ENCODE results near the gene OLFML2A. TPM values are rescaled to one million over a fixed set of nuclear protein-coding genes. Genes with fewer than 3 reads are reported as not detected.
A peak's percentile ranks its signal among the peaks of the same experiment; 100 is the strongest.

The OLFML2A gene
- total RNA-seq, 1 experiment from 2014 or later = not detected

DNA sequence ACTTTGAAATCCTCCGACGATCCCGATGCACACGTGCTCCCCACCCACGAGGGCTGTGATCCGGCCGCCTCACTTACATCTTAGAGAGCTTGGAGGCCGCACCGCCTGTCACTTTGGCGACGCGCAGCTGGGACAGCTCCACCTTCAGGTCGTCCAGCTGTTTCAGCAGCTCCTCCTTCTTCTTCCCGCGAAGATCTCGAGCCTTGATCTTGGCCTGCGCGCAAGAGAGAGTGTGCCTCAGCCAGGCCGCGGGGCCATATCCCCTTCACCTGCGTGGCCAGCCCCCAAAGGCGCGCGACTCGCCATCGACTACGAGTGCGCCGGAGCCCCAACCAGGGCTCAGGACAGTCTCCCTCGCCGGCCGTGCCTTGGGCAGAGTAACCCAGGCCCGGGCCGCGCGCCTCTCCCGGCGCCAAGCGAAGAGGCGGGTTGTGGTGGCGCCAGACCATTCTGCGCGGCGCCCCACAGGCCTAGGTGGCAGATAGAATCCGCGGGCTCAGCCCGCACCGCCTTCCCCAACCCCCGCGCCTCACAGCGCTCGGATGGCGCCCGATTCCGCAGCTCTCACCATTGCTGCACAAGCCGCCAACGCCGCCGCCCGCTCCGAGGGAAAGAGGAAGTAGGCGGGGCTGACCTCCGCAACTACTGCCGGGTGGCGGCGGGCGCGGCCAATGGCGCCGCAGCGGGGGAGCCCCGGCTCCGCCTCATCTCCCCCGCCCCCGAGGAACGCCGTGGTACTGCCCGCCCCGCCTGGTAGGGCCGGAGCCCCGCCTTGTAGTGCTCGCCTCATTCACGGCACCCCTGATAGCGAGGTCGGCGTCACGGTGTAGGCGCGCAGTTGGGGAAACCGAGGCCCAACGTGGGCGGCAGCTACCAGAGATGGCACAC, 84.7 kb downstream of the OLFML2A start, which contains the start of the genes ARPC5L and RPL35:
ARPC5L (plus strand) TSS at position 789 of the 888 bp plus-strand sequence. CDS start 7,161 bp downstream, outside the sequence.
RPL35 (minus strand) TSS at position 616 of the 888 bp plus-strand sequence; CDS start at position 571, 45 bp downstream.
- peaks cover 46% of the 10 kb centered on the region for H4K20me1 ChIP-seq (ENCODE audit: insufficient read depth, low read depth, low read length)
- H3K9ac ChIP-seq (ENCODE audit: low read length) = peak within 1 kb of the TSS; percentile 87
- H3K4me3 ChIP-seq (ENCODE audit: low read length) = peak within 1 kb of the TSS; percentile 82
- H3K27me3 ChIP-seq (ENCODE audit: low read length) = no peaks in the 10 kb centered on the region
- H3K27ac ChIP-seq (ENCODE audit: low read length) = peak within 1 kb of the TSS; percentile 84
- peaks cover 28% of the 10 kb centered on the region for H3K79me2 ChIP-seq (ENCODE audit: low read length)
- peaks cover 35% of the 10 kb centered on the region for H3K36me3 ChIP-seq (ENCODE audit: insufficient read depth, low read length)
- peak within 1 kb of the TSS; percentile 89 for H3K4me2 ChIP-seq (ENCODE audit: low read depth, low read length, poor library complexity, severe bottlenecking)
- H3K9me3 ChIP-seq (ENCODE audit: low read length) = no peaks in the 10 kb centered on the region
- H3K9me2 ChIP-seq (replicated peaks; ENCODE audit: insufficient read depth, low read length) = no peaks in the 10 kb centered on the region
- peak within 1 kb of the TSS; percentile 81 for H2AFZ ChIP-seq (ENCODE audit: low read length)
- H3K4me1 ChIP-seq (ENCODE audit: low read length) = peaks cover 38% of the 10 kb centered on the region
- peak; percentile 98 for DNase-seq

DNA sequence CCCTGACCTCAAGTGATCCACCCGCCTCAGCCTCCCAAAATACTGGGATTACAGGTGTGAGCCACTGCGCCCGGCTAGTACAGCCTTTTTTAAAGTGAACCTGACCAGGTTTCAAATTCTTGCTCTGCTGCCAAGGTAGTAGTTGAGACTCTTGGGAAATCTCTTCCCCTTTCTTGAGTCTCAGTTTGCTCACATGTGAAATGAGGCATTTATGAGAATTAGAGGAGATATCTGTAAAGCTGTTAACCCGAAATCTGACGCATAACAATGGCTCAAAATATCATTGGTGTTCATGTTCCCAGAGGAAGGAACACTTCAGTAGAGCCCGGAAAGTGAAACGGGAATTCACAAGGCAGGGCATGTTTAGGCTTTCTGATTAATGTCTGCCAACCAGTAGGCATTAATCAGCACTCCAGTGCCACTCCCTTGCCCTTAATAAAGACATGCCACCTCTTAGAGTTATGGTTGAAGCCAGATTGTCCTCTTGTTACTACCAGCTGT, 86.5 kb downstream of the OLFML2A start:
- Histone ChIP-seq H3K9ac (ENCODE audit: low read length) (peak overlapping the region; percentile 36), H3K79me2 (ENCODE audit: low read length) (peaks cover 41% of the 10 kb centered on the region), H3K27me3 (ENCODE audit: low read length) (no peaks in the 10 kb centered on the region), H3K9me2 (replicated peaks; ENCODE audit: insufficient read depth, low read length) (no peaks in the 10 kb centered on the region), H3K4me1 (ENCODE audit: low read length) (peaks cover 52% of the 10 kb centered on the region), H3K27ac (ENCODE audit: low read length) (peak overlapping the region; percentile 84), H4K20me1 (ENCODE audit: insufficient read depth, low read depth, low read length) (peaks cover 32% of the 10 kb centered on the region), H2AFZ (ENCODE audit: low read length) (peak overlapping the region; percentile 6; the same call in 1 of the 2 replicates), H3K4me2 (ENCODE audit: low read depth, low read length, poor library complexity, severe bottlenecking) (peak overlapping the region; percentile 89), H3K36me3 (ENCODE audit: insufficient read depth, low read length) (peaks cover 31% of the 10 kb centered on the region), H3K9me3 (ENCODE audit: low read length) (no peaks in the 10 kb centered on the region), H3K4me3 (ENCODE audit: low read length) (peak overlapping the region; percentile 82; the same call in 1 of the 2 replicates)
- DNase-seq = peak; percentile 81

Other genes starting within 250 kb of the OLFML2A start
- gene NR6A1, start 5.8 kb upstream of the OLFML2A start, total RNA-seq (2014; rRNA removed; shearing (Covaris generic); ENCODE audit: low replicate concordance) = 3.1 and 3.2 TPM in 2 replicates
- not detected in 2 replicates for gene WDR38, start 76.3 kb downstream of the OLFML2A start, total RNA-seq (2014; rRNA removed; shearing (Covaris generic); ENCODE audit: low replicate concordance)
- 3,451 and 4,363 TPM in 2 replicates for gene RPL35, start 84.8 kb downstream of the OLFML2A start, total RNA-seq (2014; rRNA removed; shearing (Covaris generic); ENCODE audit: low replicate concordance)
- gene ARPC5L, start 85.0 kb downstream of the OLFML2A start, total RNA-seq (2014; rRNA removed; shearing (Covaris generic); ENCODE audit: low replicate concordance) = 56.8 and 124 TPM in 2 replicates
- gene GOLGA1, start 163.9 kb downstream of the OLFML2A start, total RNA-seq (2014; rRNA removed; shearing (Covaris generic); ENCODE audit: low replicate concordance) = 14.2 and 23.3 TPM in 2 replicates